H7 (cell line): ENCODE measurements around the gene ZNF462. TPM values are rescaled to one million over a fixed set of nuclear protein-coding genes. Genes with fewer than 3 reads are reported as not detected.
"Not testable (repeated sequence)": the region's sequence is repeated elsewhere in the genome, so short reads cannot be mapped to it uniquely, and the experiment has no call there.

Experiments used
- DNase-seq: peaks from one replicate; pipeline ENCODE4 v3.0.0; 2012
- H3K27me3 ChIP-seq: 2 replicates; pipeline ENCODE4 v1.6.0; 2011; ENCODE audit warnings: mild to moderate bottlenecking, low read length; ENCODE audit not compliant: control insufficient read depth, insufficient read depth
- H3K36me3 ChIP-seq: replicated peaks from 2 replicates; pipeline ENCODE4 v1.5.1; 2011; ENCODE audit warnings: low read length; ENCODE audit not compliant: control insufficient read depth, insufficient read depth
- H3K4me3 ChIP-seq: 2 replicates; pipeline ENCODE4 v1.5.1; 2011; ENCODE audit warnings: low read depth, mild to moderate bottlenecking, control low read depth, low read length, moderate library complexity; ENCODE audit not compliant: insufficient read depth
- total RNA-seq: library from RNA; depleted of rRNA; stranded (reverse); fragments of >200 nt; shearing (Covaris generic); gene quantifications from 2 replicates; pipeline ENCODE4 v1.2.3, GENCODE V29; 2014

The ZNF462 gene
- total RNA-seq, 1 experiment from 2014 or later, result 34.7 TPM

DNA sequence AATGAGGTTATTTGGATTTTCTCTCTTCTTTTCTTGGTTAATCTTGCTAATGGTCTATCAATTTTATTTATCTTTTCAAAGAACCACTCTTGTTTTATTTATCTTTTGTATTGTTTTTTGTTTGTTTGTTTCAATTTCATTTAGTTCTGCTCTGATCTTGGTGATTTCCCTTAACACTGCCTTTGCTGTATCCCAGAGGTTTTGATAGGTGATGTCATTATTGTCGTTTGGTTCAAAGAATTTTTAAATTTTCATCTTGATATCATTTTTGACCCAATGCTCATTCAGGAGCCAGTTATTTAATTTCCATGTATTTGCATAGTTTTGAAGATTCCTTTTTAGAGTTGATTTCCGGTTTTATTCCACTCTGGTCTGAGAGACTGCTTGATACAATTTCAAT is 126.9 kb downstream of the ZNF462 start:
- not testable (repeated sequence) for H3K36me3 ChIP-seq

DNA sequence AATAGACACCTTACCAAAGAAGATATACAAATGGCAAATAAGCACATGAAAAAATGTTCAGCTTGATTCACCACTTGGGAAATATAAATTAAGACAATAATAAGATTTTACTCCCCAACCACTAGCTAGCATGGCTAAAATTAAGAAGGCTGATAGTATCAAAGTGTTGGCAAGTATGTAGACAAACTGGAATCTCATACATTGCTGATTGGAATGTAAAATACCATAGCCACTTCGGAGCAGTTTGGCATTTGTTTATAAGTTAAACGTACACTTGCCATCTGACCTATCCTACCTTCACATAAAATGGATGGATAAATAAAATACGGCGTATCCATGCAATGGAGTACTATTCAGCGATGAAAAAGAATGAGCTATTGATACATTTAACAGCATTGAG is 129.2 kb downstream of the ZNF462 start:
- H3K36me3 ChIP-seq, result peaks cover 7% of the 10 kb centered on the region
- no peak overlapping the region for H3K4me3 ChIP-seq

More for the DNA sequence above, 126.9 kb downstream of the ZNF462 start:
- H3K4me3 ChIP-seq, DNase-seq, H3K27me3 ChIP-seq: not testable (repeated sequence)

DNA sequence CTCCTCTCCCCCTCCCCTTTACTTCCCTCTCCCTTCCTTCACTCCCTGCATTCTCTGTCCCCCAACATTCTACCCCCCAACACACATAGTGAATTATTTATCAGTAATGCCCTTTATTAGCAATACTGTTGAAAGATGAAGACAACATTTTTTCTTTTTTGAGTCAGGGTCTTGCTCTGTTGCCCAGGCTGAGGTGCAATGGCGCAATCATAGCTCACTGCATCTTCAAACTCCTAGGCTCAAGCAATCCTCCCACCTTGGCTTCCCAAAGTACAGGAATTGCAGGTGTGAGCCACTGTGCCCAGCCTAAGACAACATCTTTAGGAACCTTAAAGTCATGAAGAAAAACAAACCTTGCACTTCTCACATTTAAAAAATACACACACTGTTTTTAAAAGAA is 130.6 kb downstream of the ZNF462 start:
- no peak for DNase-seq
- H3K27me3 ChIP-seq, result no peaks in the 10 kb centered on the region
- H3K36me3 ChIP-seq, result peaks cover 4% of the 10 kb centered on the region
- no peak overlapping the region for H3K4me3 ChIP-seq

More for the DNA sequence above, 129.2 kb downstream of the ZNF462 start:
- DNase-seq, result no peak
- no peaks in the 10 kb centered on the region for H3K27me3 ChIP-seq

DNA sequence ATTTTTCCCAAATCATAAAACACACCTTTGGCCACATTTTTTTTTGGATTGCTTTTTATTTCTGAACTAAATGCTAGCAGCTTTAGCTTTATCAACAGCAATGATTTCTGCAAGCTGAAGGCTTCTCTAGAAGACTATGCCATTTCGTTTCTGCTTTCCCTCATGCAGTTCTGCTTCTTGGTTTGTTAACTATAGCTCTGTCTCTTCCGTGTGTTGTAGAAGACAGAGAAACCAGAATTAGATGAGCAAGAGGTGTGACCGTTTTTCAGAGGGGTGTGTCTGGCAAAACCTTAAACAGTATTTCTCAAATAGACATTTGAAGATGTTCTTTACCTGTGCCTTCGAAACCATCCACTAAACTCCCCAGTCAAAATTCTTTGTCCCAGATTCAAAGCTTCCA is 131.5 kb downstream of the ZNF462 start:
- no peak overlapping the region for H3K4me3 ChIP-seq
- no peak for DNase-seq
- peaks cover 4% of the 10 kb centered on the region for H3K36me3 ChIP-seq
- no peaks in the 10 kb centered on the region for H3K27me3 ChIP-seq

DNA sequence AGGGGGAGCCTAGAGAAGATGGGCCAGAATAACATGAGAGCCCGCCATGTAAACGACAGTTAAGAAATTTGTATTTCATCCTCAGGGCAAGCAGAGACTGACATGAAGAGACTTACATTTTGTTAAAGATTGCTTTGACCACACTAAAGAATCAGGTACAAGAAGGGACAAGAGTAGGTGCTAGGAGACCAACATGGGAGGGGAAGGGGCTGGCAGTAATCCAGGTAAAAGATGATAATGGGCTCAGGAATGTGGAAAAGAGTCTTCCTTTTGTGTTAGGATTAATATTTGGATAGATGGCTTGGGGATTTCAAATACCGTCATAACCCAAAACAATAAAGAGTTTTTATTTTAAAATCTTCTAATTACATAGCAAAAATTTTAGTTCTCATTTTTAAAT is 137.3 kb downstream of the ZNF462 start:
- DNase-seq, result no peak
- H3K36me3 ChIP-seq, result peaks cover 5% of the 10 kb centered on the region; the same call in 1 of the 2 replicates
- H3K27me3 ChIP-seq, result no peaks in the 10 kb centered on the region
- no peak overlapping the region for H3K4me3 ChIP-seq

DNA sequence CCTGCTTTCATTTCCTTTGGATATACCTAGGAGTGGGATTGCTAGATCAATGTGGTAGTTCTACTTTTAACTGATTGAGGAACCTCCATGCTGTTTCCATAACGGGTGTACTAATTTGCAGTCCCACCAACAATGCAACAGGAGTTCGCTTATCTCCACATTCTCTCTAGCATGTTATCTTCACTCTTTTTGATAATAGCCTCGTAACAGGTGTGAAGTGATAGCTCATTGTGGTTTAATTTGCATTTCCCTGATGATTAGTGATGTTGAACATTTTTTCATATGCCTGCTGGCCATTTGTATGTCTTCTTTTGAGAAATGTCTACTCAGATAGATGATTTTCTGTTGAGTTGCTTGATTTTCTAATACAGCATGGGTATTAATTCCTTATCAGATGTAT is 142.2 kb downstream of the ZNF462 start:
- no peak for DNase-seq
- H3K27me3 ChIP-seq, result no peaks in the 10 kb centered on the region
- H3K36me3 ChIP-seq, result peaks cover 10% of the 10 kb centered on the region
- no peak overlapping the region for H3K4me3 ChIP-seq

DNA sequence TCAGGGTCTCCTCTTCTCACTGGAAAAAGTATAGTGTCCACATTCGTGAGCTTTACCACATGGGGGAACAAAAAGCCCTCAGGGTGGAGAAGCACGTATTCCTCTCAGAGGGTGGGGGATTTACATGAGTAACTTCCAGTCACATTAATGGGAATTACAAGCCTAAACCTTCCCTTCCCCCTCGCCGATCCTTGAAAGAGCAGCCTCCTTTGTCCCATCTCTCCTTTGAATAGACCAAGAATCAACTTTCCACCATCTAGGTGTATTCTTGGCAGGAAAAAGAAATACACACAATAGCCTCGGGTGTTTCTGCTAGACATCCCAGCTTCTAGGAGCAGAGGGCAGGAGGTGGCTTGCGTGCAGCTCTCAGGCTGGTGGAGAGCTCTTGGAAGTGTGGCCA is 144.4 kb downstream of the ZNF462 start:
- H3K36me3 ChIP-seq, result peaks cover 10% of the 10 kb centered on the region
- no peak for DNase-seq
- H3K4me3 ChIP-seq, result no peak overlapping the region
- H3K27me3 ChIP-seq, result no peaks in the 10 kb centered on the region

DNA sequence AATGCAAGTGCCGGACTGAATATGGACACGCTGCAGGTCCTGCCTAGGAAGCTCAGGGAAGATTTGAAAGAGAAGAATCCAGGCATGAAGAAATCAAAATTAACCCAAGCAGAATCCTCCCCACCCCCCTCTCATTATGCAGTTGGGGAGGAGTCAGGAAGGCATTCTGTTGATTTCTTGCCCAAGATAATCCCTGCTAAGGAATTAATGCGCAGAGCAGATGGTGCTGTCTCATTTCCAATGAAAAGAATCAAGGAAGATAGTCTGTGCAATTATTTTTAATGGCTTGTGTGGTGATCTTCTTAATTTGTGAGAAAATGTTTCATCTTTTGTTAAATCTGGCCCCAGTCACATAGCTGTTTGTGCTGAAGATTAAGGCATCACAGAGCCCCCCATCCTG is 145.0 kb downstream of the ZNF462 start:
- no peak for DNase-seq
- Histone ChIP-seq H3K27me3 (no peaks in the 10 kb centered on the region), H3K4me3 (no peak overlapping the region), H3K36me3 (peaks cover 9% of the 10 kb centered on the region; the same call in 1 of the 2 replicates)

DNA sequence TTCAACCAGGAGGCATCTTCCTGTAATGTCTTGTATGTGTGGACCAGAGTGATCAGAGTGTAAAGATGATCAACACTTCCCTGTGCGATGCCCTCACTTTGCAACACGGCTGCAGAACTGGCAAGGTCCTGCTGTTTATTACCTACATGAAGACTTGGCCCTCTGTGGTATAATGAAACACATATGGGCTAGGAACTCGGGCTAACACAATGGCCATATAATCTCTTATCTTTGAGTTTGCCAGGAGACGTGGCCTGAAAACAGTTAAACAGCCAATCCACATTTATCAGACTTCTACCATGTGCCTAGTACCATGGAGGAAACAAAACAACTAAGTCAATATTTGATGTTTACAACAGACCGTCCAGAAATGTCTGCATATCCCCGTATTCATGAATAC is 145.5 kb downstream of the ZNF462 start:
- Histone ChIP-seq H3K4me3 (no peak overlapping the region), H3K27me3 (no peaks in the 10 kb centered on the region), H3K36me3 (peaks cover 9% of the 10 kb centered on the region; the same call in 1 of the 2 replicates)
- DNase-seq, result no peak

DNA sequence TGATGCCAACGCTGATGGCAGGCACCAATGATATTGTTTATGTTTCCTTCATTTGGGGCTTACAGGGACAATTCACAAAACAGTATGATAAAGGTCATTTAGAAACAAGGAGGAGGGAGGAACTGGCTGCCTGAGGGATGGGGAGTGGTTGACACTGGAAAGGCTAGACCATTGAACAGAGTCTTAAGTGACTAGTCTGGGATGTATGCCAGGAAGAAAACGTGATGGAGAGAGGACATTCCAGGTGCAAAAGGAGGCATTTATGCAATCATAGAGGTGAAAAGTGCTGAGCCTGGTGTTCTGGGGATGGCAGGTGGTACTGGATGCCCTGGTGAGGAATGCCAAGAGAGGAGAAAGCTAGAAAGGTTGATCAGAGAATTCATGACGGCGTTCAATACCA is 153.4 kb downstream of the ZNF462 start:
- no peak for DNase-seq
- H3K4me3 ChIP-seq, result no peak overlapping the region
- no peaks in the 10 kb centered on the region for H3K27me3 ChIP-seq
- no peaks in the 10 kb centered on the region for H3K36me3 ChIP-seq

DNA sequence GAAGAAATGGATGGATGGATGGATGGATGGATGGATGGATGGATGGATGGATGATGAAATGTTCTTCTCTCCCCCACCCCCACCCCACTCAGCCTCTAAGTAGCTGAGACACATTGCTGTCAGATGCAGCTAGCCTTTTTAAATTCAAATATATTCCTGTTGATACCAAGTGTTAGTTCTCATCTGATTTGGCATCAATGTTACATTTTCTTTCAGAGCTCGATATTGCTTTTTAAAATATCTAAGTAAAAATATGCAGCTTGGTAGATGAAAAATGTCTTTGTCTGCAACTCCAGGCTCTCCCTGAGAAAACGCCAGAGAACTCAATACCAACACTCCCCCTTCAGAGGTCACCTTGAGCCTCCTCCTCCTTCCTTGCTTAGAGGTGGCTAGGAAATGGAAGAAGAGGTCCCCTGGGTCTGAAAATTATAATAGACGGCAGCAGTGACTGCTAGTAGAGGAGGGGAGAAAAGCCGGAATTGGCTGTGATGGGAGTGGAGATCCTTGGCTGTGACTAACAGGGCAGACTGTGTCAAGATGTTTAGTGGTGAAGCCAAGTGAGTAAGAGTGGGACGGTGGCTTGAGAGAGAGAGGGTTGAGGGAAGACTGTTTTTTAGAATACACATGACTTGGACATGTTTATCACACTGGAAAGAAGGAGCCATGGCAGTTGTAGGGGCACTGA is 156.0 kb downstream of the ZNF462 start:
- Histone ChIP-seq H3K4me3 (no peak overlapping the region), H3K27me3 (no peaks in the 10 kb centered on the region), H3K36me3 (no peaks in the 10 kb centered on the region)
- no peak for DNase-seq

DNA sequence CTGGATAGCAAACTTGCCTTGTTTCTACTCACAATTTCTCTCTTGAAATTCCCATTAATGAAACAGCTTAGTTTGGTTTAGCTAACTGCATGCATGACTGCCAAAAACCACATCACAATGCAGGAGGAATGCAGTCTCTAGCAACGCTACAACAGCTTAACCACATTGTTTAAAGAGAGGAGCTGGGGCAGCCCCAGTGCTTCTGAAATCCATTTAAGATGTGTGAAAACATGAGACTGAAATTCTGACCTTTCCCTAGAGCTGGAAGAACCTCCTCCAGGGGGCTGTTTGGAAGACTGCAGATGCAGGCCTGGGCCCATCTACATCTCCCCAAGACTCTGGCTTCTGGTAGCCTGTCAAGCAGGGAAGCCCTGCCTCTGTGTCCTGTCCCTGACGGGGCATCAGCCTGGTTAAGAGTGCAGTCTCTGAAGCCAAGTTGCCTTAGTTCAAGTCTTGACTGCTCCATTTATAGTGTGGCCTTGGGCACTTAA is 157.1 kb downstream of the ZNF462 start:
- Histone ChIP-seq H3K4me3 (no peak overlapping the region), H3K36me3 (no peaks in the 10 kb centered on the region), H3K27me3 (no peaks in the 10 kb centered on the region)
- DNase-seq, result no peak

DNA sequence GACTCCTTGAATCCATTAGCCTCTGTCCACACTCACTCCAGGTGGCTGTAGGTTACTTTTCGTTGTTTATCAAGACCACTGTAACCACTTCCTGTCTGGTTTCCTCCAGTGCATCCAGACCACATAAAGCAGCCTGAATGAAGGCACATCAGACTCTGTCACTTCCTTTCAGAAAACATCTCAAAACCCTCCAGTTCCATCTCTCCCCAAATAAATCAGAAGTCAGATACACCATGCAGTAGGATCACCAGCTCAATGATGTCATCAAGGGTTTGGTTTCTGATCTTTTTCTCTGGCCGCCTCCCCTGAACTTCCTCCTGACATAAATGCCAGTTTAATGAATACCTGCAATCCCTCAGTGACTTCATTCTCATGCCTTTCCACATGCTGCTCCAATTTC is 161.2 kb downstream of the ZNF462 start:
- Histone ChIP-seq H3K27me3 (no peaks in the 10 kb centered on the region), H3K36me3 (no peaks in the 10 kb centered on the region), H3K4me3 (no peak overlapping the region)
- no peak for DNase-seq

DNA sequence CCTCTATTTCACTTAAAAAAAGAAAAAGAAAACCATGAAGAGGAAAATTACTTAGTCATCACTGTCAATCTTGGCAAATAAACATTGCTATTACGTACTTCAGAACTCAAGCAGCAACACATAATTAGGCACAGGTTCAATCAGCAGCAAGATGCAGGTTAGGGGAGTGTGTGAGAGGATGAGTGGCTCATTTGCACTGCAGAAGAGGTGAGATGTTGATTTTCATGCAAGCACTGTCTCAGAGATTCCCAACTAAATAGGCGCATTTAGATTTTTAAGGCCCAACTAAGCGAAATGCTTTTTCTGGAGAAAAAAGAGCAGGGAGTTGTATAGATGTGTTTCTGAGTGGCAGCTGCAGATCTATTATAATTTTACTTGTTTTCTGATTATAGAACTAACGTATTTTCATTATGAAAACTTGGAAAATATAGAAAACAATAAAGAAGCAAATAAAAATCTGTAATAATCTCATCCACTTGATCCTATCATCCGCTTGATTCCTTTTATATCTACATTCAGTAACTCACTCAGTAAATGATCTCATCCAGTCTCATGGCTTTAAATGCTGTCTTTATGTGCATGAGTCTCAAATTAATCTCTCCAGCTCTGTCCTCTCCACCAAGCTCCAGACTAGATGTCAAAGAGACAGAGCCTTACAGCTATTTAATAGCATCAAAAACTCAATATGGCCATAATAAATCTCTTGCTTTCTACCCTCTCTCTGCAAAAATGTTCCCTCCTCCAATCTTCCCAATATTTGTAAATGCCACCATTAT is 162.5 kb downstream of the ZNF462 start:
- no peaks in the 10 kb centered on the region for H3K36me3 ChIP-seq
- DNase-seq, result no peak
- H3K27me3 ChIP-seq, result no peaks in the 10 kb centered on the region
- H3K4me3 ChIP-seq, result no peak overlapping the region

DNA sequence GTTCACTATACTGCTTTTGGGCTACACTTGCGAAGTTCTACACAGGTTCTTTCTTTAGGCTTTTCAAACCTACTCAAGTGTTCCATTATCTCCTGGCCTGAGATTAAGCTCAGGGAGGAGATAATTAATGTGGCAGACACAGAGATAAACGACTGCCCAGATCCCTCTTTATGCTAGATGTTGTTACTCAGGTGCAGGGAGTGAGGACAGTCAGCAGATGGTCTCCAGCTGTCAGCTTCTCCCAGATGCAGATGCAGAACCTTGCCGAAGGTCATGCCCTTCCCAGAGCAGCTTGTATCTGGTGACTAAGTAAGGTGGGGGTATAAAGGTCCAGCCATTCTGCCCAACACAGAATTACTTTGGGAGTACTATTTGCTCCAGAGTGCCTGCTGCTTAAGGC is 166.2 kb downstream of the ZNF462 start:
- Histone ChIP-seq H3K36me3 (no peaks in the 10 kb centered on the region), H3K4me3 (no peak overlapping the region), H3K27me3 (no peaks in the 10 kb centered on the region)
- no peak for DNase-seq
